Activated CD4-positive, alpha-beta memory T cell treated with anti-CD3 and anti-CD28 coated beads for 36 hours (primary cell): Measurements from ENCODE around the gene SMAP2. TPM values are rescaled to one million over a fixed set of nuclear protein-coding genes. Genes with fewer than 3 reads are reported as not detected.
"Not testable (repeated sequence)": the region's sequence is repeated elsewhere in the genome, so short reads cannot be mapped to it uniquely, and the experiment has no call there.

Experiments used
- CTCF ChIA-PET: fragments of 350-600 bp; sonication (Branson Sonifier 250); formaldehyde crosslinking; loops from one replicate; lab custom pipeline; 2021; ENCODE audit warnings: antibody characterized with exemption, inconsistent platforms; lab: Charles Lee
- POLR2A ChIA-PET: fragments of 350-600 bp; sonication (Branson Sonifier 250); formaldehyde crosslinking; loops from one replicate; lab custom pipeline; 2021; ENCODE audit warnings: antibody characterized with exemption; lab: Charles Lee
- DNase-seq: peaks from one replicate; pipeline ENCODE4 v3.0.0-alpha.2; 2020
- H3K27ac Mint-ChIP-seq: one replicate; pipeline ENCODE4 v1.8.0; 2021; ENCODE audit warnings: mixed read lengths
- H3K27me3 Mint-ChIP-seq: one replicate; pipeline ENCODE4 v1.8.0; 2021; ENCODE audit warnings: mixed read lengths
- H3K36me3 Mint-ChIP-seq: one replicate; pipeline ENCODE4 v1.8.0; 2021; ENCODE audit warnings: mixed read lengths
- H3K4me1 Mint-ChIP-seq: one replicate; pipeline ENCODE4 v1.8.0; 2021; ENCODE audit warnings: low read depth, mixed read lengths
- H3K4me3 Mint-ChIP-seq: one replicate; pipeline ENCODE4 v1.8.0; 2021; ENCODE audit warnings: mild to moderate bottlenecking, mixed read lengths
- H3K9me3 Mint-ChIP-seq: one replicate; pipeline ENCODE4 v1.8.0; 2021; ENCODE audit warnings: mixed read lengths
- intact Hi-C: fragments of 100-400 bp; cut with micrococcal nuclease; formaldehyde crosslinking; loops from one replicate; pipeline ENCODE4 v1.15.1; 2023
- total RNA-seq, 2 experiments: library from RNA; stranded (reverse); gene quantifications; one replicate each; pipeline ENCODE4 v1.2.3, GENCODE V29; 2021

SMAP2 gene
- total RNA-seq, result 100 to 1,000 TPM; 250 to 254 TPM

DNA sequence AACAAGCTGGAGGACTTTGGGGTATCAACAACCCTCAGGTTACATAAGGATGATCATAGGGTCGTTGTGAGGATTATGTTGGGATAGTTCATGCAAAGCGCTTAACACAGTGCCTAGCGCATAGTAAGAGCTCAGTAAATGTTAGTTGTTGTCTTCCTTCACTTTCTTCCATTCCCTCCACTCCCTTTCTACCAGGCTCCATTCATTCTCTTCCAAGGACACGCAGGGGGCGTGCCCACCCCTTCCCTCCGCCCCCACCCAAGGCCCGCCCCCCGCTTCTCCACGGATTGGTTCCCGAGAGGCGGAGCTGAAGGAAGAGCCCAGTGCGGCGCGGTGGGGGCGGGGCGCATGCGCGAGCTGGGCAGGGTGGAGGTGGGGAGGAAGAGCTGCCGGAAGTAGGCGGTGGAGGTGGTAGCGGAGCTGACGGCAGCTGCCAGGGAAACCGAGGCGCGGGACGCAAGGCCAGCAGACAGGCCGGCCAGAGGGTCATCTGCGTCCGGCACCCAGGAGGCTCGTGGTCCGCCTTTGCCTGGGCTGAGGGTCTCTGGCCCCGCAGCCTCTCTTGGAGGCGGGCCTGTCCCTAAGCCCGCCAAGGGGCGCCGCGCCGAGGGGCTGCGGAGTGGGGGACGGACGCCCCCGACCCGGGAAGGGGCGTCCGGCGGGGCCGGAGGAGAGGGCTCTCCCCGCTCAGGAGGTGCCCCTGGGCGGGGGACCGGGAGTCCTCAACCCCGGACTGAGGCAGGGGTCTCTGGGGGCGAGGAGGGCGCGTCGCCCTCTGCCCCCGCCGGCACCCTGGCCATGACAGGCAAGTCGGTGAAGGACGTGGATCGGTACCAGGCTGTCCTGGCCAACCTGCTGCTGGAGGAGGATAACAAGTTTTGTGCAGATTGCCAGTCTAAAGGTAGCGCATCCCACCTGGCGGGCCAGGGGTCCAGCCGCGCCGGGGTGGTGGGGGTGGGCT lies at the start of gene SMAP2:
Gene SMAP2, plus strand, starts transcription at position 405 of the 961 bp plus-strand sequence. Its CDS starts 394 bp downstream, at position 799.
- Mint-ChIP-seq H3K9me3 (no peaks in the 10 kb centered on the region), H3K27ac (peak within 1 kb of the TSS; percentile 99), H3K27me3 (peaks cover 1% of the 10 kb centered on the region), H3K4me1 (peaks cover 44% of the 10 kb centered on the region), H3K36me3 (peaks cover 38% of the 10 kb centered on the region), H3K4me3 (peak within 1 kb of the TSS; percentile 97)
- ChIA-PET CTCF (interaction anchor here (0.5 to 4.9 kb wide), 12 partner anchors 9 to 230 kb away, joined by 3 to 32 read pairs (median 8); no protein-coding TSS in a partner anchor), POLR2A (interaction anchor here (0.6 to 3.0 kb wide), 22 partner anchors 9 to 966 kb away, joined by 3 to 176 read pairs (median 5); partner anchors contain the start of genes EXO5, NFYC, RLF and ZFP69B)
- peak; percentile 98 for DNase-seq
- intact Hi-C loops, result no loop called here

DNA sequence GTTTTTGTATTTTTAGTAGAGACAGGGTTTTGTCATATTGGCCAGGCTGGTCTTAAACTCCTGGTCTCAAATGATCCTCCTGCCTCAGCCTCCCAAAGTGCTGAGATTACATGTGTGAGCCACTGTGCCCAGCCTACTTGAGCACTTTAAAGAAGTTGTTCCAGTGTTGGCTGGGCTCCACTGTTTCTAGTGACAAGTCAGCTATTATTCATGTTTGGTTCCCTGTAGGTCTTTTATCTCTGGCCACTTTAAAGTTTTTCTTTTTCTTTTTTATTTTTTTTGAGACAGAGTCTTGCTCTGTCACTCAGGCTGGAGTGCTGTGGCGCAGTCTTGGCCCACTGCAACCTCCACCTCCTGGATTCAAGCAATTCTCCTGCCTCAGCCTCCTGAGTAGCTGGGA lies 42.1 kb upstream of the SMAP2 start:
- DNase-seq, H3K27ac Mint-ChIP-seq, H3K9me3 Mint-ChIP-seq, intact Hi-C loops, POLR2A ChIA-PET, H3K4me1 Mint-ChIP-seq, H3K4me3 Mint-ChIP-seq, H3K36me3 Mint-ChIP-seq, H3K27me3 Mint-ChIP-seq: not testable (repeated sequence)
- CTCF ChIA-PET, result interaction anchor here (0.9 kb wide), 1 partner anchor 182 kb away, joined by 3 read pairs; no protein-coding TSS in a partner anchor

DNA sequence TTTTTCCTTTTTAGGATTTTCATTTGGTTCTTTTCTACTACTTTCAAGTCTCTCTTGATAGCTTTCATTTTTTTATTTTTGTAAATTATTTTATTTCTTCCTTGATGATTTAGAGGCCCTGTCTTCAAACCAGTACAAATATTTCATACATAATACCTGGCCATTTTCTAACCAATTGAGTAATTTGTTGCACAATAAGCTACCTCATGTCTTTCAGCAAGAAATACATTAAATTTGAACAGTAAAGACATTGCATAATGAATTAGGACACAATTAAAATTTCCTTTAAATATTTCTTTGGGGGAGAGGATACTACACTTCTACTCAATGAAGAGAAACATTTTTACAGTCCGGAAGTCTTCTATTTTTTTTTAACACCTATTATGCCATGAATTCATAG lies 40.8 kb upstream of the SMAP2 start:
- POLR2A ChIA-PET, result no interaction called here
- Mint-ChIP-seq H3K9me3 (peaks cover 3% of the 10 kb centered on the region), H3K4me1 (no peaks in the 10 kb centered on the region), H3K36me3 (no peaks in the 10 kb centered on the region), H3K4me3 (no peak overlapping the region), H3K27ac (no peak overlapping the region), H3K27me3 (no peaks in the 10 kb centered on the region)
- CTCF ChIA-PET, result interaction anchor here (0.7 to 1.1 kb wide), 3 partner anchors 15 to 188 kb away, joined by 3 to 4 read pairs (median 3); no protein-coding TSS in a partner anchor
- intact Hi-C loops, result no loop called here
- DNase-seq, result no peak

DNA sequence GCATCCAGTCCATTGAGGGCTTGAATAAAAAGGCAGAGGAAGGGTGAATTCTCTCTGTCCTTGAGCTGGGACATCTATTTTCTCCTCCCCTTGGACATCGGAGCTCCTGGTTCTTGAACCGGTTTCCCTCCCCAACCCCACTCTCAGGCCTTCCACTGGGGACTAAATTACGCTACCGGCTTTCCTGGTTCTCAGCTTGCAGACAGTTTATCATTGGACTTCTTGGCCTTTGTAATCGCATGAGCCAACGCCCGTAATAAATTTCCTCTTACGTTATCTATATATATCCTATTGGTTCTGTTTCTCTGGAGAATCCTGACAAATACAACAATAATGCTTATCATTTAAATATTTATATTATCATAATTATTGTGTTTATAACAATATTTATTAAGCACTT lies 36.1 kb upstream of the SMAP2 start:
- DNase-seq, result no peak
- Mint-ChIP-seq H3K27ac (no peak overlapping the region), H3K4me3 (no peak overlapping the region), H3K27me3 (no peaks in the 10 kb centered on the region), H3K4me1 (peaks cover 34% of the 10 kb centered on the region), H3K36me3 (no peaks in the 10 kb centered on the region), H3K9me3 (no peaks in the 10 kb centered on the region)
- intact Hi-C loops, result no loop called here
- POLR2A ChIA-PET, result interaction anchor here (2.5 kb wide), 1 partner anchor 185 kb away, joined by 9 read pairs; no protein-coding TSS in a partner anchor
- CTCF ChIA-PET, result interaction anchor here (0.7 to 9.6 kb wide), 22 partner anchors 9 to 418 kb away, joined by 3 to 282 read pairs (median 9); partner anchors contain the start of gene COL9A2

DNA sequence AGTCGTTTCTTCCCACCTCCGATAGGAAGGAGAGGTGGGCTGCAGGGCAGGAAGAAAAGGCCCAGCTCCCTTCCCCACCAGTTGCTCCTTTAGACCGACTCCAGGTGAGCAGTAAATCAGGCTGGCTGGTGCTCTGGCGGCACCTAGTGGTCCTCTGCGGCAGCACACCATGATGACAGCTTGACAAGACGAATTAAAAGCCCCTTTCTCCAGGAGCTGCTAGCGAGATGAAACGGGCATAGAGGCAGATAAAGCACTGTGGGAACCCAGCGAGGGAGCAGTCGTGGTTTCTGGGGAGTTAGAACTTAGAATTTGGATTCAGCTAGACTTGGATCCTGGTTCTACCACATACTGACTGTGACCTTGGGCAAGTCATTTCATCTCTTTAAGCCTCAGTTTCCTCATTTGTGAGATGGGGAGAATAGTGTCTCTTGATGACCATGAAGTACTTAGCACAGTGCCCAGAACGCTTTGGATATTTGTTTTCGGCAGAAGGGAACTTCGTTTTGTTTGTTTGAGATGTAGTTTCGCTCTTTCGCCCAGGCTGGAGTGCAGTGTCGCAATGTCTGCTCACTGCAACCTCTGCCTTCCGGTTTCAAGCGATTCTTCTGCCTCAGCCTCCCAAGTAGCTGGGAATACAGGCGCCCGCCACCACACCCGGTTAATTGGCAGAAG lies 34.6 kb upstream of the SMAP2 start:
- H3K4me1 Mint-ChIP-seq, result peaks cover 45% of the 10 kb centered on the region
- no peaks in the 10 kb centered on the region for H3K27me3 Mint-ChIP-seq
- H3K9me3 Mint-ChIP-seq, result no peaks in the 10 kb centered on the region
- ChIA-PET POLR2A (interaction anchor here (0.6 to 2.5 kb wide), 5 partner anchors 35 to 196 kb away, joined by 3 to 9 read pairs (median 5); no protein-coding TSS in a partner anchor), CTCF (interaction anchor here (0.6 to 9.6 kb wide), 79 partner anchors 10 to 1269 kb away, joined by 3 to 282 read pairs (median 5); partner anchors contain the start of genes COL9A2, EXO5 and SMAP2)
- no peaks in the 10 kb centered on the region for H3K36me3 Mint-ChIP-seq
- intact Hi-C loops, result loop anchor here (1.0 to 2.0 kb wide), 6 partner anchors 24 to 261 kb away; no protein-coding TSS in a partner anchor
- peak overlapping the region; percentile 2 for H3K27ac Mint-ChIP-seq
- peak overlapping the region; percentile 4 for H3K4me3 Mint-ChIP-seq
- DNase-seq, result peak; percentile 95

DNA sequence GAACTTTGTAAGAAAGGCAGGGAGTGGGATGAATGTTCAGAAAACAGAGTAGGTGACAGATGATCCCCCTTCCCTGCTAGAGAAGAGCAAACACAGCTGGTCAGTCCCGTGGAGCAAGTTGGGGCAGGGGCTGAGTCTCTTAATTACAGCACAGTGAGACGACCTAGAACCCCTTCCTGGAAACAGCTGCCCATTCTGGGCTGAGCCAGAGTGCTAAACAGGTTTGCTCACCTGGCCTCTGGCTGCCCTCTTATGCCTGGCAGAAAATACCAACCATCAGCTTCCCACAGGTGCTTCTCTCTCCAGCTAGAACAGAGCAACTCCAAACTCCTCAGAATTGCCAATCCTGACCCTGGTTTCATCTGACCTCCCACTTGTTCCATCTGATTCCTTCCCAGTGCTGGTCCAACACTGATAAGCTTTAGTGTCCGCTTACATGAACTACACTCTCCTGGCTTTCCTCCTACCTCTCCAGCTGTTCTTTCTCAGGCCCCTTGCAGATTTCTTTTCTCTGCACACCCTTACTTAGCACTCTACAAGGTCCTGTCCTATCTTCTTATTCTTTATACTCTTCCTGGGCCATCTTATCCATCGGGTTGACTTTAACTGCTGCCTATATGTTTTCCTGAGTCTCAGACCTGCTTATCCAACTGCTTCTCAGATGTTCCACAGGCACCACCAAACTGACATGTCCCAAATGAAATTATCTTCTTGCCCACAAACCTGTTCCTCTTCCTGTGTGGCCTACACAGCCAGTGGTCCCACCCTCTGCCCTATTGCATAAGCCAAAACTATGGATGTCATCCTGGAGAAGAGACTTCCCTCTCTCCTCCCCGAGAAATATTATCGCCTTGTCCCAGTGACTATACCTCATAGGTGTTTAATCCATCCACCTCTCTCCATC lies 33.9 kb upstream of the SMAP2 start:
- CTCF ChIA-PET, result interaction anchor here (0.6 to 9.6 kb wide), 63 partner anchors 9 to 537 kb away, joined by 3 to 282 read pairs (median 5); partner anchors contain the start of genes COL9A2, EXO5 and SMAP2
- POLR2A ChIA-PET, result interaction anchor here (1.1 to 2.5 kb wide), 4 partner anchors 178 to 197 kb away, joined by 3 to 9 read pairs (median 5); no protein-coding TSS in a partner anchor
- Mint-ChIP-seq H3K27ac (no peak overlapping the region), H3K9me3 (no peaks in the 10 kb centered on the region), H3K4me1 (peaks cover 52% of the 10 kb centered on the region), H3K4me3 (no peak overlapping the region), H3K27me3 (no peaks in the 10 kb centered on the region), H3K36me3 (no peaks in the 10 kb centered on the region)
- intact Hi-C loops, result loop anchor here (2.0 kb wide), 1 partner anchor 25 kb away; no protein-coding TSS in a partner anchor
- no peak for DNase-seq

DNA sequence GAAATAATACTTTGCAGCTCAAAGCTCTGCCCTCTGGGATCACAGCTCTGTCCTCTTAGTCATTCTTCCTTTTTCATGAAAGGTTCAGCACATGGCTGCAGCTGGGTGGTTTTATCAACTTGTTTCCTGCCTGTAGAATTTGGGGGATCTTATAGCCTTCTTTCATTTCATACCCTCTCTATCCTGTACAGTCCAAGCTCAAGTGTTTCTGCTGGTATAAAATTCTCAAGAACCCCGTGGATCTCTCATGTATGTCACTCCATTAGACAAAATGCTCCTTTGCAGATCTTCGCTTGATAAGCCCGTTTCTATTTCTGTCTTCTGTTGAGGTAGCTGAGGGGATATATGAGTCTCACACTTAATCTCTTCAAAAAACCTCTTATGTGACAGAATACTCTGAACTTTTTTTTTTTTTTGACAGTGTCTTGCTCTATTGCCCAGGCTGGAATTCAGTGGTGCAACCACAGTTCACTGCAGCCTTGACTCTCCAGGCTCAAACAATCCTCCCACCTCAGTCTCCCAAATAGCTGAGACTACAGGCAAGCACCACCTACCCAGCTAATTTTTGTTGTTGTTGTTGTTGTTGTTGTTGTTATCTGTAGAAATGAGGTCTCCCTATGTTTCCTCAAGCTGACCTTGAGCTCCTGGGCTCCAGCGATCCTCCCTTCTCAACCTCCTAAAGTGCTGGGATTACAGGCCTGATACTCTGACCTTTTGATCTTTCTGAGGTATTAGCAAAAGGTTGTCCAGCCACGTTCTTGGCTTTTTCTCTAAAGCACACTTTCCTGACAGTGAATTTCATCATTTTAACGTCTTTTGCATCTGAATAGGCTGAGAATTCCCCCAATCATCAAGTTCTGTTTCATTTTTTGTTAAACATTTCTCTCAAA lies 31.8 kb upstream of the SMAP2 start:
- no peaks in the 10 kb centered on the region for H3K9me3 Mint-ChIP-seq
- H3K4me1 Mint-ChIP-seq, result peaks cover 60% of the 10 kb centered on the region
- peak overlapping the region; percentile 21 for H3K4me3 Mint-ChIP-seq
- H3K27ac Mint-ChIP-seq, result peak overlapping the region; percentile 91
- no peaks in the 10 kb centered on the region for H3K36me3 Mint-ChIP-seq
- ChIA-PET CTCF (interaction anchor here (0.6 to 9.6 kb wide), 18 partner anchors 21 to 690 kb away, joined by 3 to 282 read pairs (median 3); partner anchors contain the start of genes COL9A2 and SMAP2), POLR2A (interaction anchor here (0.8 to 3.3 kb wide), 10 partner anchors 22 to 192 kb away, joined by 3 to 23 read pairs (median 4); partner anchors contain the start of gene SMAP2)
- H3K27me3 Mint-ChIP-seq, result no peaks in the 10 kb centered on the region
- DNase-seq, result peak; percentile 40
- intact Hi-C loops, result loop anchor here (1.0 to 2.0 kb wide), 2 partner anchors 43 to 63 kb away; no protein-coding TSS in a partner anchor

DNA sequence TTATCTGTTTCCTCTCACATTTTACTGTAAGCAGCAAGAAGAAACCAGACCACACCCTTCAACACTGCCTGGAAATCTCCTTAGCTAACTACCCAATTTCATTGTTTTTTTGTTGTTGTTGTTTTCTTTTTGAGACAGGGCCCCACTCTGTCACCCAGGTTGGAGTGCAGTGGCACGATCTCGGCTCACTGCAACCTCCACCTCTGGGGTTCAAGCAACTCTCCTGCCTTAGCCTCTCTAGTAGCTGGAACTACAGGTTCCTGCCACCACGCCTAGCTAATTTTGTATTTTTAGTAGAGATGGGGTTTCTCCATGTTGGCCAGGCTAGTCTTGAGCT lies 31.2 kb upstream of the SMAP2 start:
- ChIA-PET CTCF (interaction anchor here (0.6 to 9.6 kb wide), 11 partner anchors 21 to 690 kb away, joined by 3 to 282 read pairs (median 4); partner anchors contain the start of gene COL9A2), POLR2A (interaction anchor here (1.6 to 3.3 kb wide), 5 partner anchors 22 to 62 kb away, joined by 4 to 23 read pairs (median 11); partner anchors contain the start of gene SMAP2)
- H3K4me1 Mint-ChIP-seq, result peaks cover 60% of the 10 kb centered on the region
- intact Hi-C loops, result loop anchor here (2.0 kb wide), 1 partner anchor 42 kb away; no protein-coding TSS in a partner anchor
- not testable (repeated sequence) for H3K9me3 Mint-ChIP-seq, H3K36me3 Mint-ChIP-seq, H3K27me3 Mint-ChIP-seq
- peak overlapping the region; percentile 21 for H3K4me3 Mint-ChIP-seq
- H3K27ac Mint-ChIP-seq, result peak overlapping the region; percentile 91
- DNase-seq, result peak; percentile 36

DNA sequence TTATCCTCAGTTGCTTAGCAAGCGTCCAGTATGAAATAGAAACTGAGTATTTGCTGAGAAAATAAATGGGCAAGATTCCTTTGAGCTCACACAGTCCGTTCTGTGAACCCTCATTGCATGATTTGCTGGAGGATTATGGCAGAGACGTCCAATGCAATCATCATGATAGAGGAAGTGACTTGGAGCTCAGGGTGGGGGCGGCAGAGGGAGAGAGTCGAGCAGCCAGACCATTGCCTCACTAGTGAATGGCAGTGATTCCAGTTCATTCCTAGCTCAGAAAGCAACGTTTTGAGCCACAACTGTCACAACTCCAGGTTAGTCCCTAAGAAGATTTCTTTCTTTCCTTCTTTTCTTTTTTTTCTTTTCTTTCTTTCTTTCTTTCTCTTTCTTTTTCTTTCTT lies 28.9 kb upstream of the SMAP2 start:
- peaks cover 51% of the 10 kb centered on the region for H3K4me1 Mint-ChIP-seq
- H3K27me3 Mint-ChIP-seq, result no peaks in the 10 kb centered on the region
- POLR2A ChIA-PET, result interaction anchor here (0.7 kb wide), 1 partner anchor 55 kb away, joined by 4 read pairs; no protein-coding TSS in a partner anchor
- CTCF ChIA-PET, result interaction anchor here (0.7 to 1.5 kb wide), 5 partner anchors 20 to 201 kb away, joined by 4 to 6 read pairs (median 4); no protein-coding TSS in a partner anchor
- peak; percentile 58 for DNase-seq
- H3K27ac Mint-ChIP-seq, result peak overlapping the region; percentile 36
- H3K36me3 Mint-ChIP-seq, result no peaks in the 10 kb centered on the region
- peak overlapping the region; percentile 10 for H3K4me3 Mint-ChIP-seq
- intact Hi-C loops, result no loop called here
- H3K9me3 Mint-ChIP-seq, result no peaks in the 10 kb centered on the region
